Measurements from ENCODE around the gene SPINK14.

SPINK14 gene

GRCh38 chr5:148168246-148168645 lies at the start of gene SPINK14:
Gene SPINK14, plus strand, starts transcription at chr5:148168546. Its CDS starts 1,187 bp downstream, at chr5:148169733.
- DNase-seq, result no peak

- DNase-seq, result no peak
Observed at GRCh38 chr5:148120317-148120716, 48.0 kb upstream of the SPINK14 start.

- DNase-seq, result no peak
Observed at GRCh38 chr5:148125641-148126040, 42.7 kb upstream of the SPINK14 start.

GRCh38 chr5:148135091-148136048 lies 33.0 kb upstream of the SPINK14 start:
- DNase-seq, result no peak

- DNase-seq, result no peak
Observed at GRCh38 chr5:148140846-148141245, 27.5 kb upstream of the SPINK14 start.

- no peak for DNase-seq
Observed at GRCh38 chr5:148141645-148142044, 26.7 kb upstream of the SPINK14 start.

- no peak for DNase-seq
Observed at GRCh38 chr5:148145916-148146315, 22.4 kb upstream of the SPINK14 start.

GRCh38 chr5:148146487-148146886 lies 21.9 kb upstream of the SPINK14 start:
- no peak for DNase-seq

- DNase-seq, result no peak
Observed at GRCh38 chr5:148147415-148147814, 20.9 kb upstream of the SPINK14 start.

GRCh38 chr5:148151872-148152271 lies 16.5 kb upstream of the SPINK14 start:
- DNase-seq, result no peak

- no peak for DNase-seq
Observed at GRCh38 chr5:148152781-148153180, 15.6 kb upstream of the SPINK14 start.

GRCh38 chr5:148156609-148157008 lies 11.7 kb upstream of the SPINK14 start:
- DNase-seq, result no peak

- no peak for DNase-seq
Observed at GRCh38 chr5:148162038-148162437, 6.3 kb upstream of the SPINK14 start.

GRCh38 chr5:148163345-148163744 lies 5.0 kb upstream of the SPINK14 start:
- DNase-seq, result no peak

GRCh38 chr5:148166550-148167283 lies 1.6 kb upstream of the SPINK14 start:
- DNase-seq, result no peak

- DNase-seq, result no peak
Observed at GRCh38 chr5:148172377-148172776, 4.0 kb downstream of the SPINK14 start.

GRCh38 chr5:148176480-148176879 lies 8.1 kb downstream of the SPINK14 start:
- no peak for DNase-seq

- DNase-seq, result no peak
Observed at GRCh38 chr5:148177207-148177606, 8.9 kb downstream of the SPINK14 start.

- DNase-seq, result no peak
Observed at GRCh38 chr5:148179234-148179824, 11.0 kb downstream of the SPINK14 start.

- no peak for DNase-seq
Observed at GRCh38 chr5:148186248-148187003, 18.1 kb downstream of the SPINK14 start.

- DNase-seq, result no peak
Observed at GRCh38 chr5:148191010-148191409, 22.7 kb downstream of the SPINK14 start.

GRCh38 chr5:148193202-148193601 lies 24.9 kb downstream of the SPINK14 start:
- no peak for DNase-seq

- DNase-seq, result no peak
Observed at GRCh38 chr5:148201151-148201550, 32.8 kb downstream of the SPINK14 start.
